Peyer's patch (tissue), 4 donors: ENCODE results near the gene CUEDC2. TPM values are rescaled to one million over a fixed set of nuclear protein-coding genes. Genes with fewer than 3 reads are reported as not detected.

Experiments
- DNase-seq, 3 donors: peaks; one replicate each; pipeline ENCODE4 v3.0.0-alpha.2; 2017 to 2019
- H3K27ac ChIP-seq, 4 donors: fragments of 200-600 bp; sonication (generic); one replicate each; pipeline ENCODE4 v1.5.1; 2016 to 2019
- H3K27me3 ChIP-seq, 2 donors: fragments of 200-600 bp; sonication (generic); one replicate each; pipeline ENCODE4 v1.5.1; 2019
- H3K36me3 ChIP-seq, 3 donors: fragments of 200-600 bp; sonication (generic); one replicate each; pipeline ENCODE4 v1.5.1; 2016 to 2019
- H3K4me1 ChIP-seq, 4 donors: fragments of 200-600 bp; sonication (generic); one replicate each; pipeline ENCODE4 v1.5.1; 2016 to 2019
- H3K4me3 ChIP-seq, 4 donors: fragments of 200-600 bp; sonication (generic); 1 replicate in 3 of 4; 2 replicates in 1 of 4; pipeline ENCODE4 v1.5.1; 2016 to 2019; ENCODE audit warnings: mild to moderate bottlenecking in 1 of 4
- H3K9me3 ChIP-seq, 4 donors: fragments of 200-600 bp; sonication (generic); one replicate each; pipeline ENCODE4 v1.5.1; 2016 to 2019; ENCODE audit warnings: mild to moderate bottlenecking in 1 of 4
- CTCF ChIP-seq, 6 experiments: fragments of 450-650 bp in 4 of 6; fragments of 200-600 bp in 2 of 6; sonication (generic) in 1 of 6; IDR thresholded peaks; one replicate each; pipeline ENCODE4 v1.5.1; 2017 to 2019; ENCODE audit warnings: antibody characterized with exemption in 6 of 6, mild to moderate bottlenecking in 3 of 6, moderate library complexity in 1 of 6
- POLR2A ChIP-seq, 2 donors: fragments of 450-650 bp; IDR thresholded peaks; one replicate each; pipeline ENCODE4 v1.5.1; 2017; ENCODE audit warnings: antibody characterized with exemption in 2 of 2, mild to moderate bottlenecking in 2 of 2, moderate library complexity in 2 of 2
- total RNA-seq, 4 donors: library from RNA; depleted of rRNA; stranded (reverse); fragments of >200 nt; gene quantifications; one replicate each; pipeline ENCODE4 v1.1.0, GENCODE V29; 2016

The CUEDC2 gene
- total RNA-seq, 4 donors from 2014 or later, result 8.9 to 56.9 (median 29.3) TPM

GRCh38 chr10:102409604-102410428 lies 22.6 kb downstream of the CUEDC2 start:
- Histone ChIP-seq H3K27me3 (peaks cover 0 to 9% of the 10 kb centered on the region in 2 donors), H3K9me3 (no peaks in the 10 kb centered on the region), H3K4me3 (peak overlapping the region; percentile 28 to 56 (median 50)), H3K27ac (peak overlapping the region in 3 of 4 donors; percentile 31 to 77 (median 55)), H3K4me1 (peaks cover 0 to 28% (median 11%) of the 10 kb centered on the region in 4 donors), H3K36me3 (no peaks in the 10 kb centered on the region)
- TF ChIP-seq CTCF (IDR thresholded peaks at IDR 0.05), result no peak
- TF ChIP-seq POLR2A (IDR thresholded peaks at IDR 0.05), result no peak
- DNase-seq, result no peak

- Histone ChIP-seq H3K36me3 (no peaks in the 10 kb centered on the region), H3K4me3 (peak overlapping the region; percentile 28 to 56 (median 50)), H3K27me3 (peaks cover 0 to 9% of the 10 kb centered on the region in 2 donors), H3K4me1 (peaks cover 0 to 28% (median 11%) of the 10 kb centered on the region in 4 donors), H3K9me3 (no peaks in the 10 kb centered on the region), H3K27ac (peak overlapping the region in 3 of 4 donors; percentile 31 to 86 (median 35))
- TF ChIP-seq CTCF (IDR thresholded peaks at IDR 0.05), result no peak
- TF ChIP-seq POLR2A (IDR thresholded peaks at IDR 0.05), result no peak
- peak; percentile 35 to 70 (median 50) for DNase-seq
Measured at GRCh38 chr10:102408728-102409603, 23.4 kb downstream of the CUEDC2 start.

GRCh38 chr10:102408131-102408727 lies 24.1 kb downstream of the CUEDC2 start:
- Histone ChIP-seq H3K9me3 (no peaks in the 10 kb centered on the region), H3K4me3 (peak overlapping the region; percentile 28 to 56 (median 50)), H3K36me3 (no peaks in the 10 kb centered on the region), H3K27ac (peak overlapping the region in 3 of 4 donors; percentile 31 to 86 (median 35)), H3K27me3 (peaks cover 0 to 9% of the 10 kb centered on the region in 2 donors), H3K4me1 (peaks cover 0 to 28% (median 11%) of the 10 kb centered on the region in 4 donors)
- TF ChIP-seq CTCF (IDR thresholded peaks at IDR 0.05) (no peak), POLR2A (IDR thresholded peaks at IDR 0.05) (no peak)
- peak in 1 of 3 donors; percentile 41 for DNase-seq

GRCh38 chr10:102407425-102408130 lies 24.8 kb downstream of the CUEDC2 start:
- no peaks in the 10 kb centered on the region for H3K36me3 ChIP-seq
- H3K4me1 ChIP-seq, result peaks cover 0 to 28% (median 11%) of the 10 kb centered on the region in 4 donors
- H3K9me3 ChIP-seq, result no peaks in the 10 kb centered on the region
- TF ChIP-seq CTCF (IDR thresholded peaks at IDR 0.05) (no peak), POLR2A (IDR thresholded peaks at IDR 0.05) (no peak)
- H3K4me3 ChIP-seq, result no peak overlapping the region
- H3K27me3 ChIP-seq, result peaks cover 0 to 9% of the 10 kb centered on the region in 2 donors
- DNase-seq, result no peak
- peak overlapping the region in 1 of 4 donors; percentile 86 for H3K27ac ChIP-seq
